ENCODE measurements around the gene MAML3.

DNA sequence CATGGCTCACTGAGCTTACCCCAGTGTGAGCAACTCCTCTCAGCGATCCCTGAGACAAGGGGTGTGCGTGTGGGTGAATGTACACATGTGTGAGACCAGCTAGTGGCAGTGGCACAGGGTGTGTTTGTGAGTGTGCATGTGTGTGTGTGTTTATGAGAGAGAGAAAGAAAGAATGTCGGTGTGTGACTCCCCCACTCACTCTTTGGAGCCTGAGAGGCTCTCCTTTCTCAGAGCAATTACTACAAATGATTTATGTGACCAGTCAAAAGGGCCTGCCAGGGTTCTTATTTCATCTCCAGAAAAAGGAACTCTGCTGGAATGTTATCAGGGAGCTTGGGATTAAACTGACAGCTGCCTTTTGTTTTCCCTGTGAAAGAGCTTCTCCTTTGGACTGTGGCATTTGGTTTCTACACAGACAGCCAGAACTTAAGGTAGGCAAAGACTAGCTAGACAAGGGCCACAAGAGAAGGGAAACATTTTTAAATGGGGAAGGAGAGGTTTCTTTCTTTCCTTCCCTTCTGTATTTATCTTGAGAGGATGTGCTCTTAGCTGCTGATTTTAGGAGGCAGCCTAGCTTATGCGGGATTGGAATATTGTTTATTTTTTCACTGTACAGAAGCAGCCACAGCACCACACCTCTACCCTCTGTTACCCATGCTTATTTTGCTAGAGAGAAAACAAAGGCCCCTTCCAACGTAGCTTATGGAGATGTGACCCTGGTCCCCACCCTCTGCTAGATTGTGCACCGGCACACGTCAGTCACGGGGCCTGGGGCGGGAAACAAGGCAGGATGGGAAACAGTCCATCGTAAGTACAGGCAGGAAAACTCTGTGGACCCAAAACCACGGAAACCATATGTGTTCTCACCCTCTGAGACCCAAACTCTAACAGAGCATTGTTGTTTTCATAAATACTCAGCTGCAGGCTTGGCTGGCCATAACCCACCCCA is 344.9 kb downstream of the MAML3 start:
- TF ChIP-seq, protein P1, sequence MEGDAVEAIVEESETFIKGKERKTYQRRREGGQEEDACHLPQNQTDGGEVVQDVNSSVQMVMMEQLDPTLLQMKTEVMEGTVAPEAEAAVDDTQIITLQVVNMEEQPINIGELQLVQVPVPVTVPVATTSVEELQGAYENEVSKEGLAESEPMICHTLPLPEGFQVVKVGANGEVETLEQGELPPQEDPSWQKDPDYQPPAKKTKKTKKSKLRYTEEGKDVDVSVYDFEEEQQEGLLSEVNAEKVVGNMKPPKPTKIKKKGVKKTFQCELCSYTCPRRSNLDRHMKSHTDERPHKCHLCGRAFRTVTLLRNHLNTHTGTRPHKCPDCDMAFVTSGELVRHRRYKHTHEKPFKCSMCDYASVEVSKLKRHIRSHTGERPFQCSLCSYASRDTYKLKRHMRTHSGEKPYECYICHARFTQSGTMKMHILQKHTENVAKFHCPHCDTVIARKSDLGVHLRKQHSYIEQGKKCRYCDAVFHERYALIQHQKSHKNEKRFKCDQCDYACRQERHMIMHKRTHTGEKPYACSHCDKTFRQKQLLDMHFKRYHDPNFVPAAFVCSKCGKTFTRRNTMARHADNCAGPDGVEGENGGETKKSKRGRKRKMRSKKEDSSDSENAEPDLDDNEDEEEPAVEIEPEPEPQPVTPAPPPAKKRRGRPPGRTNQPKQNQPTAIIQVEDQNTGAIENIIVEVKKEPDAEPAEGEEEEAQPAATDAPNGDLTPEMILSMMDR (IDR thresholded peaks at IDR 0.05; ENCODE audit: insufficient read depth, low read length) = no peak
- no peak for TF ChIP-seq POLR2AphosphoS5 (IDR thresholded peaks at IDR 0.05; ENCODE audit: low read depth)

Data from HL-60 (cell line).